Activated T-cell treated with anti-CD3 and anti-CD28 coated beads for 48 hours (primary cell): ENCODE results near the gene HSPA1L.
"Not testable (repeated sequence)": the region's sequence is repeated elsewhere in the genome, so short reads cannot be mapped to it uniquely, and the experiment has no call there.

Experiments
- DNase-seq: peaks from one replicate; pipeline ENCODE4 v3.0.0-alpha.2; 2020; ENCODE audit warnings: low read depth

The HSPA1L gene

DNA sequence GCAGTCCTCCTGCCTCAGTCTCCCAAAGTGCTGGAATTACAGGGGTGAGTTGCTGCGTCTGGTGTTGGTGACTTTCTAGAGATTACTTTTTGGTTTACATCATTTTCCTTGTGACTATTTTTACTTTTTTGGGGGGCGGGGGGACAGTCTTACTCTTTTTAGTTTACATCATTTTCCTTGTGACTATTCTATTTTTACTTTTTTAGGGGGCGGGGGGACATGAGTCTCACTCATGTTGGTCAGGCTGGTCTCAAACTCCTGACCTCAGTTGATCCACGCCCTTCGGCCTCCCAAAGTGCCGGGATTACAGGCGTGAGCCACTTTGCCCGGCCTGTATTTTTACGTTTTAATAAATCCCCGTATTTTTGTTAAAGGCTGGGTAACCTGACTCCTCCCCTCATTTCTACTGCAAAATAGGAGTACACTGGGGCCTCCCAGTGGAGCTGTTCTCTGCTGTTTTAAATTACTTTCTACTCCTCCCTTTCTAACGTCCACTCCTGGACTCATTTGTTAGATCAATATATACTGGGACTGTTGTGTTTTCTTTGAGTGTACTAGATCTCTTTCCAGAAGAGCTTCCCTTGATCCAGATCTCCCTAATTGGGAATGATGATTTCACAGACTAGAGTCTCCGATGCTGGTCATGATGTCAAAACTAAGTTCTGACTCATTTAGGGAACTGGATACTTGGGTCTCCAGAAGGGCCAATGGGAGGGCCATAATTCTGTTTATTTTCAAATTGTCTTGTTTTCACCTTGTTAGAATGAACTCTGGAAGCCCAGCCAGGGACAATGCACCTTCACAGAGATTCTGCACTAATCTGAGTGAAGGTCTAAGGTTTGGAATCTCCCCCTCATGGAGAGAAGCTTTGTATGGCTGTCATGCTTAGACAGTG, 21.6 kb upstream of the HSPA1L start:
- no peak for DNase-seq

DNA sequence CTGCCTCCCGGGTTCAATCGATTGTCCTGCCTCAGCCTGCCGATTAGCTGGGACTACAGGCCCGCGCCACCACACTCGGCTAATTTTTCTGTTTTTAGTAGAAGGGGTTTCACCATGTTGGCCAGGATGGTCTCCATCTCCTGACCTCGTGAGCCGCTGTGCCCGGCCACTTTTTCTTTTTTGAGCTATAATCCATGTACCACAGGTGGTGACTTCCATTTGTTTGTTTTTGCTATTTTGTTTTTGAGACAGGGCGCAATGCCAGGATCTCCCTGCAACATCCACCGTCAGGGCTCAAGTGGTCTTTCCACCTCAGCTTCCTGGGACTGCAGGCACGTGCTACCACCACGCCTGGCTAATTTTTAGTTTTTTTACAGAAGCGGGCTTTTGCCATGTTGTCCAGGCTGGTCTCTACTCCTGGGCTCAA, 21.0 kb upstream of the HSPA1L start:
- DNase-seq = no peak

DNA sequence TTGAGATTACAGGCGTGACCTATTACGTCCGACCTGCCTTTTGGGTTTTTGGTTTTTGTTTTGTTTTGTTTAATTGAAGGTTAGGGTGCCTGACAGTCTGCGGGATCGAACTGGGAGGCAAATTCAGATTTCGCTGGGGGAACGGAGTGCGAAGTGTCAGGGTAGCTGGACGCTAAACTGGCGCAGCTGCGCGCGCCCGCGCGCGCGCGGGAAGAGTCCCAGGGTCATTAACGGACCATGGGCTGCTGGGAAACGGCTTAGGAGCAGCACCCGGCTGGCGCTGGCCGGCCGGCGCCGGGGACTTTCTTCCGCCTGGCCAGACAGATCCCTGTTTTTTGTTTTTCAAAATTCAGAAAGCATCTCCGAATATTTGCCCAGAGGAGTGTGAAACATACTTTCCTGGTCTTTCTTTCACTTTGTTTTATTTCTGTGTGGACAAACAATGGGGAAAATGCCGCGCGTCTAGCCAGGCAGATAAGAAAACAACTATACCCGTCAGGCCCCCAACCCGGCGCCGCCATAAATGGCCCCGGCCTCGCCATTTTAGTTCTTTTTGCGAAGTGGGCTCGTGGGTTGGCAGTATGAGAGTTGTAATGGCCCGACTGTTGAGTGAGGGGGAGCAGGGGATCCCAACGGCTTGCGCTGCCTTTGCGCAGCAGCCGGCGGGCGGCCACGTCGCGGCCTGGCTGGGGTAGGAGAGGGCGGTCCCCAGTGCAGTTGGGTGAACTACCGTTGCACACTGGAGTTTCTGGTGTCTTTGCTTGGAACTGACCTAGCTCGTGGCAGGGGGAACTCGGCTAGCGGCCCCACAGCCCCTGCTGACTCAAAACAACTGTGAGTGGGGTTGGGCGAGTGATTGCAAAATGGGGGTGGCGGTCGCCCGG, 19.5 kb upstream of the HSPA1L start:
- peak; percentile 70 for DNase-seq

DNA sequence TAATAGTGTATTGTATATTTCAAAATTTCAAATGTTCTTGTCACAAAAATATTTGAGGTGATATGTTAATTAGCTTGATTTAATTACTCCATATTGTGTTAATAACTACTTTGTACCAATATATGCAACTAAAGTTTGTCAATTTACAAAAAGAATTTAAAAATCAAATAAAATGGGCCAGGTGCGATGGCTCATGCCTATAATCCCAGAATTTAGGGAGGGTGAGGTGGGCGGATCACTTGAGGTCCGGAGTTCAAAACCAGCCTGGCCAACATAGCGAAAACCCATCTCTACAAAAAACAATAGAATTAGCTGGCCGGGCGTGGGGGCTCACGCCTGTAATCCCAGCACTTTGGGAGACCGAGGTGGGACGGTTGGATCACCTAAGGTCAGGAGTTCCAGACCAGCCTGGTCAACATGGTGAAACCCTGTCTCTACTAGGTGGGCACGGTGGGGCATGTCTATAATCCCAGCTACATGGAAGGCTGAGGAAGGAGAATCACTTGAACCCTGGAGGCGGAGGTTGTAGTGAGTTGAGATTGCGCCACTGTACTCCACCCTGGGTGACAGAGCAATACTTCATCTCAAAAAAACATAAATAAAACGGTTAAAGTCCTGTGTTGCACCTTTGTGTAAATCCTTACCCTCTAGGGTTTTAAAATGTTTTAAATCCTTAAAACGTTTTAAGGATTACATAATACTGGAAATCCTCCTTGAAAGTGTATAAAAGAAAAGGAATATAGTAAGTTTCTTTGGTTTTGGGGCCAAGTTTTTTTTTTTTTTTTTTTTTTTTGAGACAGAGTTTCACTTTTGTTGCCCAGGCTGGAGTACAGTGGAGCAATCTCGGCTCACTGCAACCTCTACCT, 16.5 kb upstream of the HSPA1L start:
- DNase-seq = no peak

DNA sequence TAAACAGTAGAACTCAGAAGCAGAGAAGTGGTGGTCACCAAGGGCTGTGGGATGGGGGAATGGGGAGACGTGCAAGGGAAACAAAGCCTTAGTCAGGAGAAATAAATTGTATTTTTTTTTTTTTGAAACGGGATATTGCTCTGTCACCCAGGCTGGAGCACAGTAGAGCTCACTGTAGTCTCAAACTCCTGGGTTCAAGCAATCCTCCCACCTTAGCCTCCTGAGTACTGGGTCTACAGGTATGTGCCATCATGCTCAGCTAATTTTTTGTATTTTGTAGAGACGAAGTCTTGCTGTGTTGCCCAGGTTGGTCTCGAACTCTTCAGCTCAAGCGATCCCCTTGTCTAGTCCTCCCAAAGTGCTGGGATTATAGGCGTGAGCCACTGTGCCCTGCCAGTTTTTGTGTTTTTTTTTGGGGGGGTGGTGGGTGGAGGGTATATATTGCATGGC, 15.8 kb upstream of the HSPA1L start:
- no peak for DNase-seq

DNA sequence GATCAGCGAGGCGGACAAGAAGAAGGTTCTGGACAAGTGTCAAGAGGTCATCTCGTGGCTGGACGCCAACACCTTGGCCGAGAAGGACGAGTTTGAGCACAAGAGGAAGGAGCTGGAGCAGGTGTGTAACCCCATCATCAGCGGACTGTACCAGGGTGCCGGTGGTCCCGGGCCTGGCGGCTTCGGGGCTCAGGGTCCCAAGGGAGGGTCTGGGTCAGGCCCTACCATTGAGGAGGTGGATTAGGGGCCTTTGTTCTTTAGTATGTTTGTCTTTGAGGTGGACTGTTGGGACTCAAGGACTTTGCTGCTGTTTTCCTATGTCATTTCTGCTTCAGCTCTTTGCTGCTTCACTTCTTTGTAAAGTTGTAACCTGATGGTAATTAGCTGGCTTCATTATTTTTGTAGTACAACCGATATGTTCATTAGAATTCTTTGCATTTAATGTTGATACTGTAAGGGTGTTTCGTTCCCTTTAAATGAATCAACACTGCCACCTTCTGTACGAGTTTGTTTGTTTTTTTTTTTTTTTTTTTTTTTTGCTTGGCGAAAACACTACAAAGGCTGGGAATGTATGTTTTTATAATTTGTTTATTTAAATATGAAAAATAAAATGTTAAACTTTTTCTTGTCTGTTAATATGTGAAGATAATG, 14.7 kb upstream of the HSPA1L start:
- no peak for DNase-seq

DNA sequence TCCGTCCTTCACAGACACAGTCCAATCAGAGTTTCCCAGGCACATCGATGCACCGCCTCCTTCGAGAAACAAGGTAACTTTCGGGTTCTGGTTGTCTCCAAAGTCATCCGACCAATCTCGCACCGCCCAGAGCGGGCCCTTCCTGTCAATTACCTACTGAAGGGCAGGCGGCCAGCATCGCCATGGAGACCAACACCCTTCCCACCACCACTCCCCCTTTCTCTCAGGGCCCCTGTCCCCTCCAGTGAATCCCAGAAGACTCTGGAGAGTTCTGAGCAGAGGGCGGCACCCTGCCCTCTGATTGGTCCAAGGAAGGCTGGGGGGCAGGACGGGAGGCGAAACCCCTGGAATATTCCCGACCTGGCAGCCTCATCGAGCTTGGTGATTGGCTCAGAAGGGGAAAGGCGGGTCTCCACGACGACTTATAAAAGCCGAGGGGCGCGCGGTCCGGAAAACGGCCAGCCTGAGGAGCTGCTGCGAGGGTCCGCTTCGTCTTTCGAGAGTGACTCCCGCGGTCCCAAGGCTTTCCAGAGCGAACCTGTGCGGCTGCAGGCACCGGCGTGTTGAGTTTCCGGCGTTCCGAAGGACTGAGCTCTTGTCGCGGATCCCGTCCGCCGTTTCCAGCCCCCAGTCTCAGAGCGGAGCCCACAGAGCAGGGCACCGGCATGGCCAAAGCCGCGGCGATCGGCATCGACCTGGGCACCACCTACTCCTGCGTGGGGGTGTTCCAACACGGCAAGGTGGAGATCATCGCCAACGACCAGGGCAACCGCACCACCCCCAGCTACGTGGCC, 12.4 kb upstream of the HSPA1L start, which contains the start of gene HSPA1B:
HSPA1B (plus strand) TSS at position 453 of the 794 bp plus-strand sequence; CDS start at position 666, 213 bp downstream.
- DNase-seq = peak; percentile 91

DNA sequence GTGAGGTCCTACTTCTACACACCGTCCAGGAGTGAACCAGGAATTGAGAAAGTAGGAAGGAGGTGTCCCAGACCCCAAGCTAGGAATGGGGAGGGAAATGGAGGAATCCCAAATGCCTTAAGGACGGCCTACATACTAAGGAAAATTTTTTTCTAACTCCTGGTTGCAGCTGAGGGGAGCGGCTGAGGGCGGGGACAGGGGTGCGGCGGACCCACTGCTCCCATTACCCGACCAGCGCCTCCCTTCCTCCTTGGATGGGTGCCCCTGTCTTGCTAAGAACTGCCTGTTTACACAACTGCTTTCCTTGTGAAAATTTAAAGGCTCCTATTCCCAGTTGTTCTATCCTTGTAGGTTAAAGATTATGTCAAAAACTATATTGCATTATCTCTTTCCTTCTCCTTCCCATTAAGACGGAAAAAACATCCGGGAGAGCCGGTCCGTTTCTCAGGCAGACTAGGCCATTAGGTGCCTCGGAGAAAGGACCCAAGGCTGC, 11.8 kb upstream of the HSPA1L start:
- DNase-seq = no peak

DNA sequence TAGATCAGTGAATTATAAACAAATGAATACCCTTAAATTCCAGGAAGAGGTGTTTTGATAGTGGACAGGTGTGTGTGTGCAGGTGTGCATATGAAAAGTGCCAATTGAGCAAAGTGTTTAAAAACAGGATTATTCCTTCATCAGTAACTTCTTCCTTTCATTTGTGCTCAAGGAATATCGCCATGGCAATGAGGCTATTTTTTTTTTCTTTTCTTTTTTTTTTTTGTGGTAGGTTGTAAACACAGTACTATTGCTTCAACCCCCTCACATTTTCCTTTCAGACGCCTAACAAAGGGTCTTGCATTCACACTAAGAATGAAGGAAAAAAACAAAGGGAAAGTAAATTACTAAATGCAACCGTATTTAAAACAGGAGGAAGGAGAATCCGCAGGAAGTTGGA, 10.5 kb upstream of the HSPA1L start:
- DNase-seq = no peak

DNA sequence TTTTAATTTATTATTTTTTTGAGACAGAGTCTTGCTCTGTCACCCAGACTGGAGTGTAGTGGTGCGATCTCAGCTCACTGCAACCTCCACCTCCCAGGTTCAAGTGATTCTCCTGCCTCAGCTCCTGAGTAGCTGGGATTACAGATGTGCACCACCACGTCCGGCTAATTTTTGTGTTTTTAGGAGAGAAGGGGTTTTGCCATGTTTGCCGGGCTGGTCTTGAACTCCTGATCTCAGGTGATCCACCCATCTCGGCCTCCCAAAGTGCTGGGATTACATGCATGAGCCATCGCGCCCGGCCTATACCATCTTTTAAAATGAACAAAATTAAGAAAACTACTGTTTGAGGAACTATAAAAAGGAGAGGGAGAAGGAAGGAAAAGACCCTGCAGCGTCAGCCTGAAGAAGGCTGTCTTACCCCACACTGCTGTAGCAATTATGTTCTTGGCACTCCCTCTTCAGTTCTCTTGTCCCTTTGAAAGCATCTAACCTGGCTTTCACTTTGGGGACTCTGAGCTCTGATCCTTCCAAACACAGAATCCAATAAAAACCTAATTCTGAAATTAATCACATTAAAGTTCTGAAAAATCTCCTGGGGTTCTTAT, 8.6 kb upstream of the HSPA1L start:
- not testable (repeated sequence) for DNase-seq

DNA sequence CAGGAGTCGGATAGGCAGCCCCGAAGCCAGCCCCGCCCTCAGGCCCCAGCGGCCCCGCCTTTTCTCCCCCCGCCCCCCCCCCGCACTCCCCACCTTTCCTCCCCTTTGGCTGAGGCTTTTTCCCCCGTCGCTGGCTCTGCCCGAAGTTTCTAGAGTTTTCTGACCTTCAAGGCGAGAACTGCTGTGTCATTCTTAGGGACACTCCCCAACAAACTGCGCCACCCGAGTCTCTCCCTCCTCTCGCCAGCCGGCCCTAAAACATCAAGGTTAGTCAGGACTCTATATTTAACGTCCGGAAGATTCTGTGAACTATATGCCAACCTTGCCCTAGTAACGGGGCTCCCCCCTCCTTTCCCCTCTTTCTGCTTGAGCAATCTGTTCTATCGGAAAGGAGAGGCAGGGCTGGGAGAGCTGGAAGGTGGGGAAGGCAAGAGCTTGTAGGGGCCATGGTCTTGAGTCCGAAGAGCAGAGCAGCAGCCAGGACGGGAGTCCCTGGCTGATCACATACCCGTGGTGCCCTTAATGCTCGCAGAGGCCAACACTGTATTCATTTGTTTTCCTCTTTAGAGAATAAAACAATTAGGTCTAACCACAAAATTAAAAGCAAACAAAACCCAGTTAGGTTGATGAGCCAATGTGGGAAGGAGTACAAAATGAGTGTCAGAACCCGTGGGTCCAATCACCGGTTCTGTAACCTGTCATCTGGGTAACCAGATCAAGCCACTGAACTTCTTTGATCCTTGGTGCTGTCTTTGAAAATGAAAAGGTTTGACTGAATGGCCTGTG, 7.1 kb upstream of the HSPA1L start:
- no peak for DNase-seq

DNA sequence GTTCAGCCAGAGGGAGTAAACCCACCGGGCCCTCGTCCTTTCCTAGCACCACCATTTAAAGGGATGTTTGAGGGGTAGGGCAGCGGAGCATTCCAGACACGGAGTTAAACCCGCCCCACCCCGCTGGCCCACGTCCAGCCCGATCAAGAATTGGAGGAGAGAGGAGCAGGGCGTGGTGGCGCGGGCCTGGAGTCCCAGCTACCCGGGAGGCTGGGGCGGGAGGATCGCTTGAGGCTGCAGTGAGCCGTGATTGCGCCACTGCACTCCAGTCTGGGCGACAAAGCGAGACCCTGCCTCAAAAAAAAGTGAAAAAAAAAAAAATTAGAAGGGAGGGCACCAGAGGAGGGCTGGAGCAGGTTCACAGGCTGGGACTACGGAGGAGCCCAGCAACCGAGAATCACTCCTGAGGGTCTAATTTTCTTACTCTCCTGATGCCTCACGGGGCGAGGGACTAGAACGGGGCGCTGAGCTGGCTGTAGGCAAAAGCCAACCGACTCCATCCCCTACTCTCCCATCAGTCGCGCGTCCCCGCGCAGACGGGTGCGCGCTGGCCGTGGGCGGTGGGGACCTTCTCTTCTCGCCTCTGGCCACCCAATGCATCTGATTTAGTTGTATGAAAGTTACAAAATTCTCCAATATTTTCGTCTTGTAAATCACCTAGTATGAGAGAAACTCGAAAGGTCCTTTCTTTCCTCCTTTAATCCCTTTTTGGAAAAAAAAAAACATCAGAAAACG, 6.4 kb upstream of the HSPA1L start:
- DNase-seq = peak; percentile 74

DNA sequence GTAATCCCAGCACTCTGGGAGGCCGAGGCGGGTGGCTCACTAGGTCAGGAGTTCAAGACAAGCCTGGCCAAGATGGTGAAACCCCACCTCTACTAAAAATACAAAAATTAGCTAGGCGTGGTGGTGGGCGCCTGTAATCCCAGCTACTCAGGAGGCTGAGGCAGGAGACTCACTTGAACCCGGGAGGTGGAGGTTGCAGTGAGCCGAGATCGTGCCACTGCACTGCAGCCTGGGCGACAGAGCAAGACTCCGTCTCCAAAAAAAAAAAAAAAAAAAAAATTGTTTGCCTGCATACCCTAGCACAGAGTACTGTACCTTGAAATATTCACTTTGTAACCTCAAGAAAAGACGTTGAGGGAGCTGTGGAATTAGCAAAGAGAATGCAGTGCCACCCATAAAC, 5.3 kb upstream of the HSPA1L start:
- not testable (repeated sequence) for DNase-seq

DNA sequence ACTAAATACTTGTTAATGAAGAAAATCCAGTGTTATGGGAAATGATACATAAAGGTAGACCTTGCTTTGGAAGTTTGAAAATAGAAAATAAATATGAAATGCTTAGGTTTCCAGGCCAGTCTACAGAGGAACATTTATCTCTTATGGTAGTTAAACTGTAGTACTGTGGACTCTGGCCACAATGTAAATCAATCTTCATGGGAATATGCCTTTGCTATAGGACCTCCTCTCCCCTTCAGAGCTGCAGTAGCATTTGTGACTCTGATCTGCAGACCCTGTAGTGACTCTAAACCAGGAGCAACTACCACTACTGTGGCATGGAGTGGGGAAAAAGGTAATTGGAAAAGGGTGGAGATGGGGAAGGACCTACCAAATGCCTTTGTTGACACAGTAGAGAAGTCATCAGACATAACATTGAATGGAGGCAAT, 4.8 kb upstream of the HSPA1L start:
- DNase-seq = no peak

DNA sequence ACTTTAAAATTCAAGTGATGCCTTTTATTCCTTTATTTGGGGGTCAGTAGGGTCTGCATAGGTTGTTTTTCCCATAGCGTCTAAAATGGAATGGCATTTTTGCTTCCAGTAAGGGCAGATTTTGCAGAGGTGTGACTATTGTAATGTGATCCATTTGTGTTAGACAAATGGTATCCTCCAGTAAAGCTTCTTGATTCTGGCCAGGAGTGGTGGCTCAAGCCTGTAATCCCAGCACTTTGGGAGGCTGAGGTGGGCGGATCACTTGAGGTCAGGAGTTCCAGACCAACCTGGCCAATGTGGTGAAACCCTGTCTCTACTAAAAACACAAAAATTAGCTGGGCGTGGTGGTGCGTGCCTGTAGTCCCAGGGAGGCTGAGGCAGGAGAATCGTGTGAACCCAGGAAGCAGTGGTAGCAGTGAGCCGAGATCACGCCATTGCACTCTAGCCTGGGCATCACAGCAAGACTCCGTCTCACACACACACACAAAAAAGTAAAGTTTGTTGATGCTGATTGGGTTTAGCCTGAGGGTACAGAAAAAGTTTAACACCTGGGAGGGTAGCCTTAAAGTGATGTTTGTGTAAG, 2.9 kb upstream of the HSPA1L start:
- not testable (repeated sequence) for DNase-seq

DNA sequence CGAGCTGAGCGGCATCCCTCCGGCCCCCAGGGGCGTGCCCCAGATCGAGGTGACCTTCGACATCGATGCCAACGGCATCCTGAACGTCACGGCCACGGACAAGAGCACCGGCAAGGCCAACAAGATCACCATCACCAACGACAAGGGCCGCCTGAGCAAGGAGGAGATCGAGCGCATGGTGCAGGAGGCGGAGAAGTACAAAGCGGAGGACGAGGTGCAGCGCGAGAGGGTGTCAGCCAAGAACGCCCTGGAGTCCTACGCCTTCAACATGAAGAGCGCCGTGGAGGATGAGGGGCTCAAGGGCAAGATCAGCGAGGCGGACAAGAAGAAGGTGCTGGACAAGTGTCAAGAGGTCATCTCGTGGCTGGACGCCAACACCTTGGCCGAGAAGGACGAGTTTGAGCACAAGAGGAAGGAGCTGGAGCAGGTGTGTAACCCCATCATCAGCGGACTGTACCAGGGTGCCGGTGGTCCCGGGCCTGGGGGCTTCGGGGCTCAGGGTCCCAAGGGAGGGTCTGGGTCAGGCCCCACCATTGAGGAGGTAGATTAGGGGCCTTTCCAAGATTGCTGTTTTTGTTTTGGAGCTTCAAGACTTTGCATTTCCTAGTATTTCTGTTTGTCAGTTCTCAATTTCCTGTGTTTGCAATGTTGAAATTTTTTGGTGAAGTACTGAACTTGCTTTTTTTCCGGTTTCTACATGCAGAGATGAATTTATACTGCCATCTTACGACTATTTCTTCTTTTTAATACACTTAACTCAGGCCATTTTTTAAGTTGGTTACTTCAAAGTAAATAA, 2.2 kb upstream of the HSPA1L start:
- DNase-seq = not testable (repeated sequence)

DNA sequence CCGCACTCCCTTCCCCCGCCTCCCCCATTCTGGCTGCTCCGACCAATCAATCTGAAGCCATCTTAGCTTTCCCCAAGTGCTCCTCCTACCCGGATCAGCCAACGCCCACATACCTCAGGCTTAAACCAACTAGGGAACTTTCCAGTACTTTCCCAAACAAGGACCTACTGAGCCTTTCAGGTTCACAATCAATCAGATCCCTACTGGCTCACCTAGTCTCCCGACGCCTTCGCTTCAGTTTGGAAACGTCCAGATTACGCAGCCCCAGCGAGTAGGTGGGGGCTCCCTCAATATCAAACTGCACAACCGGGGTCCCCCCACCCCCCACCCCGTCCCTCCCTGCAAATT, 432 bp downstream of the HSPA1L start:
- peak; percentile 56 for DNase-seq
